ENCODE measurements around the gene CD248.

GRCh38 chr11:66327171-66328030 is 10.6 kb upstream of the CD248 start:
- TF ChIP-seq CTCF (IDR thresholded peaks at IDR 0.05) (no peak), POLR2A (IDR thresholded peaks at IDR 0.05) (no peak)
